Putamen (tissue), 1 donor: ENCODE results near the gene TIPRL.

Source experiments
- DNase-seq: peaks from one replicate; pipeline ENCODE4 v3.0.0-alpha.2; 2016; ENCODE audit warnings: low spot score

The TIPRL gene

DNA sequence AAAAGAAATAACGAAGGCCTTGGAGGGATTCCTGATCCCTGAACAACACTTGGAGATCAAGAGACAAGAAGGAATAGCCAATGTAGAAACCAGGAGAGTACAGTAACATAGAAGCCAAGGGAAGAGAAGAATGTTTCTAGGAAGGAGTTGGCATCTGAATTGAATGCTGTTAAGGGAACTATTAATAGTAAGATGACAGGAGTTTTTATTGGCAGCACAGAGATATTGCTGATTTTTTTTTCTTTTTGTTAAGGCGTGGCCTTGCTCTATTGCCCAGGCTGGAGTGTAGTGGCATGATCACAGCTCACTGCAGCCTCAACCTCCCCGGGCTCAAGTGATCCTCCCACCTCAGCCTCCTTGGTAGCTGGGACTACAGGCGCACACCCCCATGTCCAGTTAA is 37.4 kb downstream of the TIPRL start:
- DNase-seq: no peak

DNA sequence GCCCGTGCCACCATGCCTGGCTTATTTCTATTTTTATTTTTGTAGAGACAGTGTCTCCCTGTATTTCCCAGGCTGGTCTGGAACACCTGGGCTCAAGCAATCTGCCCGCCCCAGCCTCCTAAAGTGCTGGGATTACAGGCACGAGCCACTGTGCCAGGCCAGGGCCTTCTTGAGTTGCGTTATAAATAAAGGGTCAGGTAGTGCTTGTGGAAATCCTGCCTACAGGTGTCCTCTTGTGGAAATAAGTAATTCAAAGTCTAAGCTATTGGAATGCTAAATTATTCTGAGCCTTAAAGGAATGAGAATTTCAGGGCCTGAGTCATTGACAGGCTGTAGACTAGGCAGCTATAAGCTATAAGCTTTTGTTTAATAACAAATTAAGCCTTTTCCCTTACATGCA is 38.9 kb downstream of the TIPRL start:
- no peak for DNase-seq

DNA sequence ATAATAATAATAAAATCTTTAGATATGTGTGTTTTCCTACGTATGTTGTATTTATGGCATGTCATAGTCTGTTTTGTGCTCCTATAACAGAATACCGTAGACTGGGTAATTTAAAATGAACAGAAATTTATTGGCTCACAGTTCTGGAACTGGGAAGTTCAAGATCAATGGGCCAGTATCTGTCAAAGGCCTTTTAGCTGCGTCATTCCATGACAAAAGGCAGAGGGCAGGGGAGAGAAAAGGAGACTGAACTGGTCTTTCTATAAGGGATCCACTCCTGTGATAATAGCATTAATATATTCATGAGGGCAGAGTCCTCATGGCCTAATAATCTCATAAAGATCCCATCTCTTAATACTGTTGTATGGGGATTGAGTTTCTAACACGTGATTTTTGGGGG is 39.9 kb downstream of the TIPRL start:
- no peak for DNase-seq

DNA sequence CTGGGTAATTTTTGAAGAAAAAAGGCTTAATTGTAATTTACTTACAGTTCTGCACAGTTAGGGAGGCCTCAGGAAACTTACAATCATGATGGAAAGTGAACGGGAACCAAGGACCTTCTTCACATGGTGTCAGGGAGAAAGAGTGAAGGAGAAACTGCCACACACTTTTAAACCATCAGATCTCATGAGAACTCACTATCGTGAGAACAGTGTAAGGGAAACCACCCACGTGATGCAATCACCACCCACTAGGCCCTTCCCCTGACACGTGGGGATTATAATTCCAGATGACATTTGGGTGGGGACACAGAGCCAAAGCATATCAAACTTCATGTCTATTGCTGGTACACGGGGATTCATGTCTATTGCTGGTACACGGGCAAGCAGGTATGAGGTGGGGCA is 41.7 kb downstream of the TIPRL start:
- no peak for DNase-seq

DNA sequence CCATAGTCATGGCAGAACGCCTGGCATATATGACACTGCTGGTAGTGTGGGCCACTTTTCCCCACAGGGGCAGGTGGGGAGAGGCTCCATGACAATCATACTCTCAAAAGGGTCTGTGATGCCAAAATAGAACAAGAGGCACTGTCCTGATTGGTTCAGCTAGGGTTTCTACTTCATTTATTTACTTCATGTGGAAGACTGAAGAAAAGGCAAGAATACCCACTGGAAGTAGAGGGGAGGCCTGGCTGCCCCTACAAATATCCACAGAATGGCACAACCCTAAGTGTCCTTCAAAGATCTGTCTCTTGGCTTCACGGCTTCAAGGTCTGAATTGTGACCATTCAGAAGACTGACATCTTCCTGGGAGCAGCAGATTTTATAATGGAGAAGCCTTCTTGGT is 42.5 kb downstream of the TIPRL start:
- no peak for DNase-seq

DNA sequence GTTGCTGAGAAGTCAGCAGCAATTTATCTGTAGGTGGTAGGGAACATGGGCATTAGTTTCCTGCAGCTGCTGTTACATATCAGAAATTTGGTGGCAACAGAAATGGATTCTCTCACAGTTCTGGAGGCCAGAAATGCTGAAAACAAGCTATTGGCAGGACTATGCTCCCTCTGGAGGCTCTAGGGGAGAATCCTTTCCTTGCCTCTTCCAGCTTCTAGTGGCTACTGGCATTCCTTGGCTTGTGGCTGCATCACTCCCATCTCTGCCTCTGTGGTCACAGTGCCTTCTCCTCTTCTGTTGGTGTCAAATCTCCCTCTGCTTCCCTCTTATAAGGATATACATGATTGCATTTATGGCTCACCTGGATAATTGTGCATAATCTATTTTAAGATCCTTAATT is 44.5 kb downstream of the TIPRL start:
- no peak for DNase-seq

DNA sequence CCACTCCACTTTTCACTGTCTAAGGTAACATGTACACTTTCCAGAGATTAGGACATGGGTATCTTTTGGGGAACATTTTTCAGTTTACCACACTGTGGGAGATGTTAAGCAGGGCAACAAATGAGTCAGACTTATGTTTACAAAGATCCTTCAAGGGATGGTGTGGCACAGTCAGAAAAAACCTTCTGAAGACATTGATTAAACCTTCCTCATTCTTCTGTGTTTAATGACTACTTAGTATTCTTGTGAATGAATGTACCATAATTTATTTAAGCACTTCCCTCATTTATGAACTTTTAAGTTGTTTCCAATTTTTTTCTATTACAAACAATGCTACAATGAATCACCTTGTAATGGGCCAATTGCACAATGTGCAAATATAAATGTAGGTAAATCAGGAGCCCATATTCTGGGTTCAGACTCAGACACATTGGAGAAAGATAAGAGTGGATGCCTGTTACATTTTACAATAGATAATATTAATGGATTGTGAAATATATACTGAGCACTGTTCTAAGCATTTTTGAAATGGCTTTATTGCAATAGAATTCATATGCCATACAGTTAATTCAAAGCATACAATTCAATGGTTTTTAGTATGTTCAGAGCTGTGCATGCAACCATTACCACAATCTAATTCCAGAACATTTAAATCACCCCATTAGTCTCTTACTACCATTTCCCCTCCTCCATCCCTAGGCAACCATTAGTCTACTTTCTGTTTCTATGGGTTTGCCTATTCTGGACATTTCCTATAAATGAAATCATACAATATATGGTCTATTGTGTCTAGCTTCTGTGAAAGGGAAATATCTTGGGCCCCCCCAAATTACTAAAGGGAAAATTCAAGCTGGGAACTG is 45.1 kb downstream of the TIPRL start:
- DNase-seq: no peak

DNA sequence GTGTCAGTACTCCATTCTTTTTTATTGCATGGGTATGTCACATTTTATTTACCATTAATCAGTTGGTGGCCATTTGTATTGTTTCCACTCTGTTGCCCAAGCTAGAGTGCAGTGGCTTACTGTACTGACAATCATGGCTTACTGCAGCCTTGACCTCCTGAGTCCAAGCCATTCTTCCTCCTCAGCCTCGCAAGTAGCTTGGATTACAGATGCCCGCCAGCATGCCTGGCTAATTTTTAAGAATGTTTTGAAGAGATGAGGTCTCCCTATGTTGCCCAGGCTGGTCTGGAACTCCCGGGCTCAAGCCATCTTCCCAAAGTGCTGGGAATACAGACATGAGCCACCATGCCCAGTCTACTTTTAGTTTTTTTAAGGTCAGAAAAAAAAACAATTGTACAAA is 46.2 kb downstream of the TIPRL start:
- DNase-seq: no peak

DNA sequence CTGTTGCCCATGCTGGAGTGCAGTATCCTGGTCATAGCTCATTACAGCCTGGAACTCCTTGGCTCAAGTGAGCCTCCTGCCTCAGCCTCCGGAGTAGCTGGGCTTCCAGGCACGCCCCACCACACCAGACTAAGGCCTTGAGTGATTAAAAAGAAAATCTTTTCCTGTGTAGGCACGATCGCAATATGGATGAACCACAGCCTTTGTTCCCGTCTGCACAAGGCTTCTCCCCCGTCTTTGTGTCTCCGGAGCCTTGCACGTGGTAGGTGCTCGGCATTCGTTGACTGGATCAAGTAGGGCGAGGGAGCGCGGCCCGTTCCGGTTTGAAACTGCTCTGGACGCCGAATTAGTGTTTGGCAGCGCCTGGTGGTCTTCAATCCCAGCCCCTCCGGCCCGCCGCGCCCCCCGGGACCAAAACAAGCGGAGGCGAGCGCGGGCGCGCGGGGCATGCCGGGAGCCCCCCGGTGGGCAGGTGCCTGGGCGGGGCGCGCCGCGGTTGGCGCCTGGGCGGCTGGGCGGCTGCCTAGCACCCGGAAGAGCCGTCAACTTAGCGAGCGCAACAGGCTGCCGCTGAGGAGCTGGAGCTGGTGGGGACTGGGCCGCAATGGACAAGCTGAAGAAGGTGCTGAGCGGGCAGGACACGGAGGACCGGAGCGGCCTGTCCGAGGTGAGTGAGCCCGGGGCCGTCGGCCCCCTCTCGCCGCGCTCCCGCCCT is 46.9 kb downstream of the TIPRL start, which contains the start of gene SFT2D2:
TSS of gene SFT2D2 (plus strand) at position 529 of the 715 bp plus-strand sequence. CDS start at position 605, 76 bp downstream.
- peak; percentile 66 for DNase-seq

DNA sequence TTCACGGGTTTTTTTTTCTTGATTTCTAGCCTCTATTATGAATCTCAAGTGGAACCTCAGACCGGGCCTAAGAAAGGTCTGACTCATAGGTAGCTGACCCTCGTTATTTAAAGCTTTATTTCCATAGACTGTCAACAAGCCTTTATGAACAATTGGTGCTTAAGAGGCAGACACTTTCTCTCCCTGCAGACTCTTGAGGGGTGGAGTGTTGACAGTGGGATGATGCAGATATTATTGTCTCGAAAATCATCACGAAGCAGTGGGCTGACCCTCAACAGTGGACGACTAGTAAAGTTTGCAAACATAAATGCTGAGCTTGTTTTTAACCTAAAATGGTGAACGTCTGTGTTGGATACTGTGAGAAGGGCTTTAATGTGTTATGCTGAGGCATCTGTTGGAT is 48.9 kb downstream of the TIPRL start:
- no peak for DNase-seq

DNA sequence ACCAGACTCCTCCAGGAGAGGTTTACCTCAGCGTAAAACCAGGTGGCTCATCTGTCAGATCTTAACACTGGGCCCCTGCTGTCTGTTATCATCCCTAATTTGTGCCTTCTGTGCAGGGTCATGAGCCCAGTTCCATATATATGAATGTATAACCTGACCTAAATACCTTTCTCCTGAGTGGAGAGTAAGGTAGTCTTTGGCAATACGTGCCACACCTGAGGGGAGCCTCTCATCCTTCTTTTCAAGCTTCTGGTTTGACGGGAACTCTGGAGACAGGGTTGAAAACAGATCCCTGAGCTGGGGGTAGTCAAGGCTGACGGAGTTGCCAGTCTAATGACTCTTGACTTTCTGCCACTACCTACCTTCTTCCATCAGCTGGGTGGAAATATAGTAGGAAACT is 51.1 kb downstream of the TIPRL start:
- no peak for DNase-seq

DNA sequence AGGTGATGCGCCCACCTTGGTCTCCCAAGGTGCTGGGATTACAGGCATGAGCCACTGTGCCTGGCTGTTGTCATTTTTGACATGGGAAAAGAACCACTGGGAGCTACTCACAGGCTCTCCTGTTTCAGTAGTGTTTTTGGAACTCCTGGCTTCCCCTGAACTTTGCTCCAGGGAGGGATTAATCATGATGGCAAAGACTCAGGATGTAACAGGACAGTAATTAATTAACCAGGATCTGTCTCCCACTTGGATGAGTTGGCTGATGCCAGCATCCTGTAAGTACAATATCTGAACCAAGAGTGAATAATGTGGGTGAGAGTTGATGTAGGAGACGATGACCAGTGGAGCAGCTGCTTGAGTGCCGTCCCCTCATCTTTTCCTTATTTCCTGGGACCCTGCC is 51.9 kb downstream of the TIPRL start:
- DNase-seq: no peak

DNA sequence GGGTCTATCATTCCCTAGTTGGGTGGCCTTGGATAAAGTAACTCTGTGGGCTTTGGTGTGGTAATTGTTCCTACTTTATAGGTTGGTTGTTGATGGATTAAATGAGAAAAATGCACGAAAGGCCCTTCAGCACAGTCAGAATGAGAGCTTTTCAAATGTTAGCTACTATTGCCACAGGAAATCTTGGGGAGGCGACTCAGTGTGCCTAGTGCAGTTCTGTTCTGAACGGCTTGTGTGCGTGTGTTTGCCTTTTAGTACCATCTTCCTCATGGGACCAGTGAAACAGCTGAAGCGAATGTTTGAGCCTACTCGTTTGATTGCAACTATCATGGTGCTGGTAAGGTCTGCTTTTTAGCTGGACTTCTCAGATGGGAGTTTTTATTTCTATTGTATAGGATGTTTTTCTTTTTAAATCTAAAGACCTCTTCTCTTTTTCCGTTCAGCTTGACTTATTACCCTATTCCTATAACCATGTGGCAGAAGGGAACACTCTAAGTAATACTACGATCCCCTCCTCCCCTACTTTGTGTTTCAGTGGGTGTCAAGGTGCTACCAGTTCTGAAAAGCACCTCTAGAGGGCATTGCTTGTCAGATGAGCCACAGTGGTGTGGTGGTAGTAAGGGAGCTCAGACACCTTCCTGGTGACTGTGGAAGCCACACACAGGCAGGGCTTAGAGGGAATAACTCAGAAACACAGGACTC is 56.2 kb downstream of the TIPRL start:
- no peak for DNase-seq

DNA sequence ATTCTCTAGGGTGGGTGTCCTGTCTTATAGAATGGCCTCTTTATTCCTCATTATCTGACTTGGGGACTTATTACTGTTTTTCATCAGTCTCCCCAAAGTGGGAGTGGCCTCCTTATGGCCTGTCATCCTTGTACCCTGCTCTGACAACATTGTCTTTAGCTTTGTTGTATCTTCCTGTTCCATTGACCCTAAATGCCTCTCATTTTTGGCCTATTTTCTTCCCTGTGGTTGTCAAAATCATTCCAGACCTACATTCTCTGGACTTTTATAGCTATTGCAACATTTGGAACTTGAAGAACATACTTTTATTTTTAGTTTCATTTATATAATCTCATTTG is 56.8 kb downstream of the TIPRL start:
- DNase-seq: no peak

DNA sequence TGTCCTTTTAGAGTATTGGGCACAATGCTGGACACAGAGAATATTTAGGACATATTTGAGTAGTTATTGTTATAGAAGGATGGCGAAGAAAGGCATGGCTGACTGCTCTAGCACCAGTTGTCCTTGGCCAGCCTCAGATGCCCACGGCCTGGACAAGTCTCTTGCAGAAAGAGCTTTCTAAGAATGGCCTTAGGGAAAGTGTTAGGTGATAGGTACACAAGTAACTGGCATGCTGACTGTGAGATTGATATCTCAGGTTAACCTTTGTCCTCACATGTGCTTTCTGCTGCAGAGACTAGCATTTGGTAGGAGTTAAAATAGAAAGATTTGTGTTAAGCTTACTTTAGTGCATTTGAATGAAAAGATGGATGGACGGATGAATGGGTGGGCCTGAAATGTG is 57.2 kb downstream of the TIPRL start:
- DNase-seq: no peak

DNA sequence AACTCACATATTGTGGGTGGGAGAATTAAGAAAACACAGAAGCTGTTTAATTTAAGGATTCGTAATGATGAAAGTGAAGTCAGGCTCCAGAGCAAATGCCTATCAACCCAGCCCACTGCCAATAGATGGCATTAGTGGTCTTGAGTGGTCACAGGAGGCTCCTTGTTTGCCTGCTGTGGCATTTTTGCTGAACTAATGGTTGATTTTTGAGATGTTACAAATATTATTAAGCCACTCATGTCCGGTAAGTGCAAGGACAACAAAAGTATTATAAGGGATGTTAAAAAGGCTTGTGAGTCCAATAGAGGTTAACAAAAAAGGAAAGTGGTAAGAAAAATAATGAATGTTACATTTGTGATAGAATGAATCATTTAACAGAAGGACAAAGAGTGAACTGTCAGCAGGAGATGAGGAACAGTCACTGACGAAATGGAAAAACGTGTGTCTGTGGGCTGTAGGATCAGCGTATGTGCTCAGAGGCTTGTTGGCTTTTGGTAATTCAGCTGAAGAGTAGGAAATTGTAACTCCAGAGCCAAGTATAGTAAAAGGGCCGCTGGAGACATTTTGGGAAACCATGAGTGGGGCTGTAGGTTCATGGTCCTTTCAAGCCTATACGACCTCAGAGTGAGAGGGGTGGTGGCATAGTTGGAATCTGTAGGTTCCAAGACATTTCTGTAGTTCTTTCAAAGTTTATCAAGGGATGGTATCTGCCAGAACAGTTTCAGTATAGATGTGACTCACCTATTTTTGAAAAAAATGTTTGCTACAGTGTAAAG is 58.3 kb downstream of the TIPRL start:
- peak; percentile 47 for DNase-seq

DNA sequence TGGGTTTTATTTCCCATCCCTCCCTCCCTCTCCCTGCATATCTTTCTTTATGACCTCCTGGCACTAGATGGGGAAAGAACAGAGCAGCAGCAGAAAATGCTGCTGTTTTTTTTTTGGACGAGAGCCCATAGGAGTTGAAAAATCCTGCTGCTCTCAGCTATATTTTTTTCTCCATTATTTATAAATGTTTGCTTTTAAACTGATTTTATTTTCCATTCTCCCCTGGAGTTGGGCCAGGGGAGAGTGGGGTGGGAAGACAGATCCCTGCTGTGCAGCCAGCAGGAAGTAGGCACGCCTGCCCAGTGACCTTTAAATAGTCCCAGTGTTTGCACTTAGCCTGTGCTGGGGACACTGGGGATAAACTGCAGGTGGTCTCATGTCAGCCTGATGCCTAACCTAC is 64.4 kb downstream of the TIPRL start:
- no peak for DNase-seq

DNA sequence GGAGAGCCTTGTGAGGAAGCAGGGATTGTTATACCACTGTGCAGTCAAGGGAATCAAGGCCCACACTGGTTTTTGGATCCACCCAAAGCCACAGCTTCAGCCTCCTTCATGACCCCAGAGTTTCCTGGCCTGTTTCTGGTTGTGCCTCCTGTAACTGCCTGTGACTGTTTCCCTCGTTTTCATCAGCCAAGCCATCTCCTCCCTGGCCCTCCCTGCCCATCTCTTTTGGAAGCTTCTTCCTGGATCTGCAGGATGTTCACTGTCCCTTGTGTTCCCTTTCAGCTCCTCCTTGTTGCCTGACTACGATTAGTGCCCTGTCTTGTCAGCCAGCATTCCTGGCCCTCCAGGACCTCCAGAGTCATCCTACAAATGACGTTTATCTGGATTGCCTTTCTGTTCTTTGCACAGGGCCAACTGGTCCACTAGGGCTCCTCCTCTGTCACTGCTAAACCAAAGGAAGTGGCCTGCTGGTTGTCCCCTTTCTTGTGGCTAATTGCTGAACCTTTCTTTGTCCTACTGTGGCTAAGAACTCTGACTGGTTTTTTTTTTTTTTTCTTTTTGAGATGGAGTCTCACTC is 65.0 kb downstream of the TIPRL start:
- no peak for DNase-seq

DNA sequence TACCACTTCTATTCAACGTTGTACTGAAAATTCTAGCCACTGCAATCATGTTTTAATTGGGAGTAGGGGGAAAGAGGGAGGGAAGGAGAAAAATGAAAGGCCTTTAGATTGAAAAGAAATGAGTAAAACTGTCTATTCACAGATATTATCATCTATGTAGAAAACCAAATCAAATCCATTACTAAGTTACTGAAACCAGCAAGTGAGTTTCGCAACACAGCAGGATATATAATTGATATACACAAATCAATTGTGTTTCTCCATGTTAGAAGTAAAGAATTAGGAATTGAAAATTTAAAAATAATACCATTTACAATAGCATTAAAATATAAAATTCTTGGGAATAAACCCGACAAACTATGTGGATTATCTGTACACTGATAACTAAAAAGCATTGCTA is 66.3 kb downstream of the TIPRL start:
- no peak for DNase-seq

DNA sequence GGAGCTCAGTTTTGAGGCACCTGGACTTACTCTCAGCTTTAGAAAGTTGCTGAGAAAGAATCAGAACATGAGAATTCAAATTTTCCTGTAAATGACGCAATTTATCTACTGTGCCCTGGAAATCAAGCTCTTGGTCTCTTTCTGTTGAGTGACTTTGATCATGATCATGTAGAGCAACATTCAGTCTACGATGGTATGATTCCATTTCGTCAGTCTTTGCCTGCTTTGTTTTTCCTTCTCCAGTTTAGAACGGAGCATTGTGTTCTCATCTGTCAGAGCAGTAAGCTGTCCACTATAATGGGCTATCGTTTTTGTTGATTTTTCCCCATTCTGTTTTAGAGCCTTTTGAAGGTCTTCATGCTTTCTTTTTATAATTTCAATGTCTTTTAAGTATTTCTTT is 67.7 kb downstream of the TIPRL start:
- peak; percentile 62 for DNase-seq
